GM12892 (cell line): ENCODE data around the gene KRT20.

Experiments used
- DNase-seq: peaks from one replicate; pipeline ENCODE4 v3.0.0; 2011; ENCODE audit not compliant: insufficient read length
- FAIRE-seq: peaks from 2 replicates; lab custom pipeline; 2011; peaks lifted over from hg19 to GRCh38; lab: Jason Lieb, UNC
- POLR2A ChIP-seq: IDR thresholded peaks from 2 replicates; pipeline ENCODE4 v1.6.1; 2011; ENCODE audit warnings: low read depth, low read length, control low read depth
- POLR2AphosphoS5 ChIP-seq: IDR thresholded peaks from 2 replicates; pipeline ENCODE4 v1.6.1; 2011; ENCODE audit warnings: low read depth, low read length, control low read depth
- TAF1 ChIP-seq: IDR thresholded peaks from 2 replicates; pipeline ENCODE4 v1.6.1; 2011; ENCODE audit warnings: low read depth, mild to moderate bottlenecking, control low read depth, low read length, borderline replicate concordance

The KRT20 gene

DNA sequence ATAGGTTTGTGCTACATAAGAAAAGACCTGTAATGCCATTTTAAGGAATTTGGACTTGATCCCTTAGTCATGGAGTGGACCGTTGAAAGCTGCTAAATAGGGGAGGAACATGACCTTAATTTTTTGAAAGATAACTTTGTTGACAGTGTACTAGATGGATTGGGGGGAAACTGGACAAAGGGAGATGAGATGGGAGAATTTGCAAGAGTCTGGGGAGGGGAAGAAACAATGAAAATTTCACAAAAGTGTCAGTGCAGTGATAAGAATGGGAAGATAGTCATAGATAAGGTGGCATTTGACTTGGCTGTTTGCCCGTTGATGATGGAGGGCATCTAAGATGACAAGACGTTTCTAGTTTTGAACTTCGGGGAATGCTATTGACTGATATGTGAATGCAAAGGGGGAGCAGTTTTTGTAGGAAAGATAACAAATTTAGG is 40.4 kb downstream of the KRT20 start:
- FAIRE-seq (no peak), DNase-seq (no peak)
- TF ChIP-seq POLR2AphosphoS5 (no peak), POLR2A (no peak), TAF1 (no peak)

DNA sequence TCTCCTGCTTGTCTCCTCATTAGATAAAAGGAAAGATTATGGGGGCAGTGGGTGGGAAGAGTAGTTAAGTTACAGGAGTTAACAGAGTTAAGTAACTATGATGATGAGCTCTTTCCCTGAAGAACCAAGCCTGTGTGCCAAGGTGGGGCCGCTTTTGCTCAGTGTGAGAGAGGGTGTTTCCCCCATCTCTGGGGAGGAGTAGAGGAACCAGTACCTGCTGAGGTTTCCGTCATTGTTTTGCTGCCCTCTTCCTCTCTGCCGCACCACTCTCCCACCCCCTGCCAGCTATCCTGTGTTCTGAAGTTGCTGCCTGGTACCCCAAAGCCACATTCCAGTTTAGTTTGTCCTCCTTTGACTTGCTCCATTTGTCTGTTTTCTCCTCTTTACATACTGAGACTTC is 41.8 kb downstream of the KRT20 start:
- no peak for TF ChIP-seq POLR2AphosphoS5
- TF ChIP-seq POLR2A, result no peak
- no peak for TF ChIP-seq TAF1
- no peak for DNase-seq
- FAIRE-seq, result no peak

DNA sequence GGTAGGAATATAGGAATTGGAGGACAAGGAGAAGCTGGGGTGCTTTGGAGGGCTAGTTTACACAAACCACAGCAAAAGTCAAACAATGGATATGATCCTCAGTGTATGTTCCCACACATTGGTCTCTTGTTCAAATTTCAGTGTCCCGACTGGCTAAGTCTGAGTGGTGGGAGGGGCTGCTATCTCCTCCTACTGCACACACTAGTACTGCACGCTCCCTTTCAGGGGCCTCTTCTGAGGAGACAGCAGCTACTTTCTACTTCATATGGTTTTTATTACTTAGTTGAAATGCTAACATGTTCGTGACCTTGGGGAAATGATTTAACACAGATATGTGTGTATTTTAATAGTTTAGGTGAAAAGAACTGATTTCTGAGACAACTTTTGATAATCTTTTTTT is 43.8 kb downstream of the KRT20 start:
- DNase-seq (no peak), FAIRE-seq (no peak)
- TF ChIP-seq POLR2A (no peak), POLR2AphosphoS5 (no peak)

DNA sequence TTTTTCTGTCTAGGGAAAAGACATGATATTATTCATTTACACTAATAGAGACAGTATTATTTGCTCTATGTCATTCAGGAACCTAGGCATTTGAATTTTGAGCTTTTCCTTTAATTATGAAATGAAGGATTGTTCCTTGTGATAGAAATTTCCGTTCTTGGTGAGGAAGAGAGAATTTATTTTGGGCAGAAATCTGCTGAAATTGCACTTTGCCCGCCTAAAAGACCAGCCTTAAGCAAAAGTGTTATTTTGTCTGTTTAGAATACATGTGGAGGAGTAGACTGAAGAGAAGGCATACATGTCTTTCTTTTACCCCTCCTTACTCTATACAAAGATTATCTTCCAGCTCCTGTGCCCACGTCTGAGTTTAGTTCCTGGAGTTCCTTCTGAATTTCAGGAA is 45.8 kb downstream of the KRT20 start:
- DNase-seq (no peak), FAIRE-seq (no peak)
- TF ChIP-seq TAF1, result no peak
- TF ChIP-seq POLR2AphosphoS5, result no peak
- no peak for TF ChIP-seq POLR2A

DNA sequence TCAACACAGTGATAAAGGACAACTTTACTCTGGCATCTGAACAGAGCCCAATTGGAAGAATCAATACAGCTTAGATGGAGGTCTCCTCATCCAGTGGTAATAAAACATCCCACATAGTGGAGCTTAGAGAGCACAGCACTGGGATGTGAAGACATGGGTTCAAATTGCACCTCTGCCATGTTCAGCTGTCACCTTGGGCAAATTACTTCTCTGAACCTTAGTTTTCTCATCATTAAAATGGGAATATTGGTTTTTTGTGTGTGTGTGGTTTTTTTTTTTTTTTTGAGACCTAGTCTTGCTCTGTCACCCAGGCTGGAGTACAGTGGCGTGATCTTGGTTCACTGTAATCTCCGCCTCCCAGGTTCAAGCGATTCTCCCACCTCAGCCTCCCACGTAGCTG is 49.0 kb downstream of the KRT20 start:
- DNase-seq (no peak), FAIRE-seq (no peak)
- TF ChIP-seq POLR2A, result no peak

DNA sequence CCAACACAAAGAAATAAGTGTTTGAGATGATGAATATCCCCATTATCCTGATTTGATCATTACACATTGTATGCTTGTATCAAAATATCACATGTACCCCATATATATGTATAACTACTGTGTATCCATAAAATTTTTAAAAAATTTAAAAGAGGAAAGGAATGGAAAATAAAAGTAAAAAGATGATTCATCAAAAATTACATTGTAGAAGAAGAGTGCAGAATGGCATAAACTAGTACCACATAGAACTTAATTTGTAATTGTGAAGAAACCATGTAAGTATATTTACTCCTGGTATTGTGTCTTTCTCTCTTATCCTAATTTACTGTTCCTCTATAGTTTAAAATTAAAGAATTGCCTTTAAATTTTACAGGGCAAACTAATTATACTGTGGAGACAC is 51.2 kb downstream of the KRT20 start:
- DNase-seq, result no peak
- no peak for TF ChIP-seq POLR2AphosphoS5
- no peak for TF ChIP-seq POLR2A
- no peak for TF ChIP-seq TAF1
- no peak for FAIRE-seq

DNA sequence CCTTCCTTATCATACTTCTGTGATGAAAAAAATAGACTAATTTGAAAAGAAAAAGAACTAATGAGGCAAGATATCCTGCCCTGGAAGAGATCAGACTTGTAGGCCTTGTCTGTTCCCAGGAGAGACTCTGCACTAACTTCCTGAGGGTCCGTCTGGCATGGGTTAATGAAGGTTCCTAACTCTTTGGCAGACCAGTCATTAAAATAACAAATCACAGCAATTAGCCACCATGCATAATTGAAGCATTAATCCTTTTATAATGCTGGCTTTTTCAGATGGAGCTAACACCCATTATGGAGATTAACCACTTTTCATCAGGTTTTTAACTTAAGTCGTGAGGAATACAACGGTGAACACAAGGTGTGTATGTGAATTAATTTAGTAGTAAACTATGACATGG is 52.2 kb downstream of the KRT20 start:
- FAIRE-seq (no peak), DNase-seq (no peak)
- TF ChIP-seq TAF1 (no peak), POLR2A (no peak), POLR2AphosphoS5 (no peak)

DNA sequence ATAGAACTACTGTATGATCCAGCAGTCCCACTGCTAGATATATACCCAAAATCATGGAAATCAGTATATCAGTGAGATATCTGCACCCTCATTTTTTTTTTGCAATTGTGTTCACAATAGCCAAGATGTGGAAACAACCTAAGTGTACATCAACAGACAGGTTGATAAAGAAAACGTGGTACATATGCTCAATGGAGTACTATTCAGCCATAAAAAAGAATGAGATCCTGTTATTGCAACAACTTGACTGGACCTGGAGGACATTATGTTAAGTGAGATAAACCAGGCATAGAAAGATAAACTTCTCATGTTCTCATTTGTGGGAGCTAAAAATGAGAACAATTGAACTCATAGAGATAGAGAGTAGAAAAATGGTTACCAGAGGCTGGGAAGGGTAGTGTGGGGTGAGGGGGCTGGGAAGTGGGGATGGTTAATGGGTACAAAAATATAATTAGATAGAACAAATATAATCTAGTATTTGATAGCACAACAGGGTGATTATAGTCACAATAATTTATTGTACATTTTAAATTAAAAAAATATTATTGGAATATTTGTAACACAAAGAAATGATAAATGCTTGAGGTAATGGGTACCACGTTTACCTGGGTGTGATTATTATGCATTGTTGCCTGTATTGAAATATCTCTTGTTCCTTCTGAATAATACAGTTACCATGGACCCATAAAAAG is 54.8 kb downstream of the KRT20 start:
- DNase-seq (no peak), FAIRE-seq (peak; percentile 44)
- TF ChIP-seq POLR2A (no peak), TAF1 (no peak), POLR2AphosphoS5 (no peak)

DNA sequence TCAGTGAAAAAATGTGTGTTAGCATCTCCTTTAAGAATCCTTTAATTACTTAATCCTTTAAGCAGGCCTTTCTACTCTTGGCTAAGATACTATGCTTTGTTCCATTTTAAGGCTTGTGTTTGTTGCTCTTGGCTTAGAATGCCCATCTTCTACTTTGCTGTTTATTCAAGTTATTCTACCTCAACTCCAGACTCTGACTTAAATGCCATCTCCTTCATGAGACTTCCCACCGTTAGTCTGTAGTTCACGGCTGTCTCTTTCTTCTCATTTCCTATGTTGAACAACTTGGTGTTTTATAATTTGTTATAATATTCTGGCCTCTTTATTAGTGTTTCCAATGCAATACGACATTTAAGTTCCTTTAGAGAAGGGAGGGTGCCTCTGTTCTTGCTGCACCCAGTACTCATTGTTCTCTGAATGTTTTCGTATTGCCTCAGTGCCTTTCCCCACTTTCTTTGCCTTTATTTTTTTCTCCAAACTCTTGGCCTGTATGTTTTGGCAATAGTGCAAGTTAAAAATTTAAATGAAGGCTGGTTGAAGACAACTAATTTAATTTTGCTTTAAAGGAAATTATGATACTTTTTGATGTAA is 56.5 kb downstream of the KRT20 start:
- no peak for TF ChIP-seq POLR2A
- no peak for TF ChIP-seq TAF1
- no peak for TF ChIP-seq POLR2AphosphoS5
- FAIRE-seq, result no peak
- DNase-seq, result no peak

DNA sequence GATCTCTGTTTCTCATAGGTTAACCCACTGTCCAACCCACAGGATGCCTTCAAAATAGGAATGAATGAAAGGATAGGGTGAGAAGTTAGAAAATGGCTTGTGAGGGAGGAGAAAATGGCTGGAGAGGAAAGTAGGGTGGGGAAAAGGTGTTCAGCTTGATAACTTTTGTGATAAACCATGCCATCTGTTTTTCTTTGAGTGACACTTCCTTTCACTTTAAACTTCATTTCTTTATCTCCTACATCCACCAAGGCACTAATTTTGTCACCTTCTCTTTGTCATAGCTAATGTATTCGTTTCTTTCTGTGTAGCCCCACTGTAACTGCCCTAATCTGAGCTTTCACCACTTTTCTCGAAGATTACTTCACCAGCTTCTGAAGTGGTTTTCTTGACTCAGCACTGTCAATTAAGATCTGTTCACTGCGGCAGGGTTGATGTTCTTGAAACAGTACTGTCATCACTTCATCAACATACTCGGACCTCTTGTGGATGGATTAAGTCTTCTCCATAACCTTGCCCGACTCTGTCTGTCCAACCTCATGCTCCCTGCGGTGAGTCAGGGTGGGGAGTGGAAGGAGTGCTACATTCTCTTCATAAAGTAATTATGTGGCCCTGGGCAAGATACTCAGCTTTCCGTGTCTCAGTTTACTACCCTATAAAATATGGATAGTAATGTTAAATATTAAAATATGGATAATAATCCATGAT is 57.1 kb downstream of the KRT20 start:
- DNase-seq (no peak), FAIRE-seq (no peak)
- no peak for TF ChIP-seq TAF1
- TF ChIP-seq POLR2A, result no peak
- TF ChIP-seq POLR2AphosphoS5, result no peak
